Suppressor macrophage treated with lipopolysaccharide for 1 hour (primary cell): ENCODE results near the gene NAGS.
A peak's percentile ranks its signal among the peaks of the same experiment; 100 is the strongest.

ENCODE experiments used
- DNase-seq, 3 donors: peaks; one replicate each; pipeline ENCODE4 v3.0.0-alpha.2; 2020 to 2022

Gene NAGS

DNA sequence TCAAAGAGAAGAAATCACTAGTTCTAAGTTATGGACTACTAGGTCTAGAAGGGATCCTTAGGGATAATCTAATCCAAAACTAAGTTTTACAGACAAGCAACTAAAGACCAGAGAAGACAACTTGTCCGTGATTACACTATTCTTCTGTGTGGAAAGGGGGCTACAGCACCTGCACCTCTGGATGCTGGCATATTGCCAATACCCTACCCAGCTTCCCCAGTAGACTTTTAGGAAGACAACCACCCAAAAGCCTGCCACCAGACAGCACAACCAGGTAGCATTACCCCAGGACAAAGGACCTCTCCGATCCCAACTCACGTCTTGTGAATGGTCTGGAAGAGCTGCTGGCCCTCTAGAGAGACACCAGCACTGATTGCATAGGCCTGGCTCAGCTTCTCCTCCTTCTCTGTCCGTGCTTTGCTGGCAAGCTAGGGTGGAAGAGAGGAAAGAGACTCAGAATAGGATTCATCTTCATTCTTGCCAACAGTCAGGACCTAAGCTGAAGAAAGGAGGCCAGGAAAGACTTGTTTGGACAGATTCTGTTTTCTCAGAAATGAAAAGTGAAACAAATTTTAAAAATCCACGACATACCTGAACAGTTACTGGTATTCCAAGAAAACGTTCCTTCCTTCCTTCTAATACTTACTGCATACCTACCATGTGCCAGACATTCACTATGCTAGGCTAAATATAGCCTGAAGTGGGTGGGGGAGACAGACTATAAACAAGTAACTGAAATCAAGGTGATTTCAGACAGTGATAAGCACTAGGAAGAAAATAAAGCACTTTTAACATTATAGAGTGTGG, 35.6 kb downstream of the NAGS start:
- no peak for DNase-seq

DNA sequence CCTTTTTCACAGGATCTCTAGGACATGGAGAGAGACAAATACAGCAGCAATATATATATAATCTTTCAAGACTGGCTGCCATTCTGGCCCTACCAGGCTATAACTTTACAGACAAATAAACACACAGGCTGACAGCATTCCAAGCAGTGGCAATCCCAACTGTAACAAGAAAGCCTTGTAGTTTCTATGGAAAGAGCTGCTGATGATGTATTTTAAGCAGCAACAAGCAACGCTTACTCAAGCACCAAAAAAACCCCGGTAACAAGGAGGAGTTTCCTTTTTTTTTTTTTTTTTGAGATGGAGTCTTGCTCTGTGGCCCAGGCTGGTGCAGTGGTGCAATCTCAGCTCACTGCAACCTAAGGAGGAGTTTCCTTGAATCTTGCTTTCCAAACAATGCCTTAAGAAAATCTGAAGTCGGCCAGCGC, 38.9 kb downstream of the NAGS start:
- DNase-seq = peak; percentile 84 to 93 (median 91)

DNA sequence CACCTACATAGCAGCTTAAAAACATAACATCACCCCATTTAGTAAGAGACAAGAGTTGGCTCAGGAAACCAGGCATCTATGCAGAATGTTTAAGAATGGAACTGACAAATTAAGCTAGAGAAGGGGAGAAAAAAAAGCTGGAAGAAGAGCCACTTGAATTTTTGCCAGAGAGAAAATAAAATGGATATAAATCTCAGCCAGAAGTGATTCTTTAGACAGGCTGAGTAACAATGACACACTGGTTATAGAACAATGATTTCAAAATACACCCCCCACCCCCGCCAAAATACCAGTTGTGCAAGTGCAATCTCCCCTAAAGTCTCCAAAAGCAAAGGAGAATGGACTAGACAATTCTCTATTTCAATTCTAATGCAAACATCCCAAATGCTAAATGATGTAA, 39.6 kb downstream of the NAGS start:
- peak; percentile 77 to 80 (median 80) for DNase-seq

DNA sequence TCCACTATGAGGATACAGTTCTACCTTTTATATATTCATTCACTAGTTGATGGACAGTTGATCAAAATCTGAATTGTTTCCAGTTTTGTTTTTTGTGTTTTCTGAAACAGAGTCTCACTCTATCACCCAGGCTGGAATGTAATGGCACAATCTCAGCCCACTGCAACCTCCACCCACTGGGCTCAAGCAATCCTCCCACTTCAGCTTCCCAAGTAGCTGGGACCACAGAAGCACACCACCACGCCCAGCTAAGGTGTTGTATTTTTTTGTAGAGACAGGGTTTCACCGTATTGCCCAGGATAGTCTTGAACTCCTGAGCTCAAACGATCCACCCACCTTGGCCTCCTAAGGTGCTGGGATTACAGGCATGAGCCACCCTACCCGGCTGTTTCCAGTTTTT, 41.1 kb downstream of the NAGS start:
- peak in 1 of 3 donors; percentile 17 for DNase-seq

DNA sequence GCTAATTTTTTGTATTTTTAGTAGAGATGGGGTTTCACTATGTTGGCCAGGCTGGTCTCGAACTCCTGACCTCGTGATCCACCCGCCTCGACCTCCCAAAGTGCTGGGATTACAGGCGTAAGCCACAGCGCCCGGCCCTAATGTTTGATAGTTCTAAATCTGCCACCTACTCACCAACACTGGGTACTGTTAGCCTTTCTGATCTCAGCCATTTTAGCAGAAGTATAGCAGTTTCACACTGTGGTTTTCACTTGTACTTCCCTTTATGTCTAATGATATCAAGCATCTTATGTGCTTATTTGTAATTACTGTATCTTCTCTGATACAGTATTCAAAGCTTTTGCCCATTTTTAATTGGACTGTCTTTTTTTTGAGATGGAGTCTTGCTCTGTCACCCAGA, 42.5 kb downstream of the NAGS start:
- DNase-seq = peak in 1 of 3 donors; percentile 21

DNA sequence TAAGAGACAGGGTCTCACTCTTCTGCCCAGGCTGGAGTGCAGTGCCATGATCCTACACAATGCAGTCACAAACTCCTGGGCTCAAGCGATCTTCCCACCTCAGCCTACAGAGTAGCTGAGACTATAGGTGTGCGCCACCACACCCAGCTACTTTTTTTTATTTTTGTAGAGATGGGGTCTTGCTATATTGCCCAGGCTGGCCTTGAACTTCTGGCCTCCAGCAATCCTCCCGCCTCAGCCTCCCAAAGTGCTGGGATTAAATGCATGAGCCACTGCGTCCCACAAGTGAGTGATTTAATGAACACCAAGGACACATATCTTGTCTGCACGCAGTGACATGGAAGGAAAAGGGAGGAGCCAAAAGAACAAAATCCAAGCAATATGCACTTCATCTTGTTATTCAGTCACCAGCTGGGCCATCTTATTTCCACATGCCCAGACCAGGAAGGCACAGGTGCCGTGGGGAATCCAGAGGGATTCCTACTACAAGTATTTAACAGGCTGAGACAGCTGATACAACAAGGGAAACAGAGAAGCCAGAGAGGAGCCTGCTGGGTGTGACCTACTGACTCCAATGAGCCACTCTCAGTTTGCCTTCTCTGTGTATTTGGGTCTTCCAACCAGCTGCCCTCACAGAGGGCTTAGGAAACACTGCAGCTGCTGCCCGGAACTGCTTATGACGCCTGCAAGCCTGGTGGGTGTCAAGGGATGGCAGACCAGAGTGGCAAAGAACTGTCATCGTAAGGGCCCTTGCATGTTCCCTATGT, 45.1 kb downstream of the NAGS start:
- DNase-seq = no peak

DNA sequence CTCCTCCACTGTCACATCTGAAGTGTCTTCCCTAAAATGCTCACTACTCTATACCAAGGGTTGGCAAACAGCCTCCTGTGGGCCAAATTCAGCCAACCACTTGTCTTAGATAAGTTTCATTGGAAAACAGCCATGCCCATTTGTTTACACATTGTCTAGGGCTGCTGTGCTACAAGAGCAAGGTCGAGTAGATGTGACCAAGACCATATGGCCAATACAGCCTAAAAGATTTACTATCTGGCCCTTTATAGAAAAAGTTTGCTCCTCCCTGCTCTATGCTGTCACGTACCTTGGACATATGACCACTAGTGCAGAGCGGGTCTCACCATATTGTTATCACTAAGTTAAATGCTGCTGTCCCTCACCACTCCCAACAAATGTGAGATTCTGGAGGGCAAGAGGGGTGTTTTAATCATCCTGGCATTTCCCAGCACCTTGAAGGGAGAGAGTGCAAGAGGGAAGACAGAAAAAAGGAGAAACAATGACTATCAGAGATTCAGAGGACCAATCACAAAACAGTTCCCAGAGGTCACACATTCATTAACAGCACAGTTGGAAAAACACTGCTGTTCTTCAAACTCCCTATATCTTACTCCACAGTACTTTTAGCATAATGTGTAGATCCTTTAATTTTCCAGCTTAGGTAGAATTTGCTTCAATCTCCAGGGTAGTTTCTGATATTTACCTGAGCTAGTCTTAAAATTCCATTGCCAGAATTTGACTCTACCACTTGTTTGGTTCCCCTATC, 48.9 kb downstream of the NAGS start:
- no peak for DNase-seq
